ENCODE measurements around the gene EMB.
"Not testable (repeated sequence)": the region's sequence is repeated elsewhere in the genome, so short reads cannot be mapped to it uniquely, and the experiment has no call there.

The EMB gene

GRCh38 chr5:50421184-50421950 is 19.7 kb downstream of the EMB start:
- not testable (repeated sequence) for DNase-seq

GRCh38 chr5:50420343-50420935 is 20.6 kb downstream of the EMB start:
- no peak for DNase-seq

GRCh38 chr5:50419656-50420055 is 21.4 kb downstream of the EMB start:
- DNase-seq, result not testable (repeated sequence)

GRCh38 chr5:50416637-50417036 is 24.5 kb downstream of the EMB start:
- not testable (repeated sequence) for DNase-seq

- DNase-seq, result no peak
Measured at GRCh38 chr5:50415912-50416311, 25.2 kb downstream of the EMB start.

- DNase-seq, result not testable (repeated sequence)
Measured at GRCh38 chr5:50410932-50411331, 30.2 kb downstream of the EMB start.

- DNase-seq, result no peak
Measured at GRCh38 chr5:50406877-50407276, 34.2 kb downstream of the EMB start.

GRCh38 chr5:50401336-50401735 is 39.8 kb downstream of the EMB start:
- DNase-seq, result no peak

GRCh38 chr5:50393925-50394609 is 47.0 kb downstream of the EMB start:
- DNase-seq, result peak; percentile 70

GRCh38 chr5:50392289-50392688 is 48.8 kb downstream of the EMB start:
- DNase-seq, result peak; percentile 2

GRCh38 chr5:50384381-50384780 is 56.7 kb downstream of the EMB start:
- DNase-seq, result not testable (repeated sequence)

GRCh38 chr5:50376696-50377095 is 64.4 kb downstream of the EMB start:
- DNase-seq, result not testable (repeated sequence)

- not testable (repeated sequence) for DNase-seq
Measured at GRCh38 chr5:50369287-50370033, 71.6 kb downstream of the EMB start.

GRCh38 chr5:50365426-50366251 is 75.4 kb downstream of the EMB start:
- DNase-seq, result no peak

GRCh38 chr5:50364535-50365309 is 76.4 kb downstream of the EMB start:
- DNase-seq, result not testable (repeated sequence)

- no peak for DNase-seq
Measured at GRCh38 chr5:50359187-50359586, 81.9 kb downstream of the EMB start.

GRCh38 chr5:50352382-50352781 is 88.7 kb downstream of the EMB start:
- no peak for DNase-seq

All from fibroblast of skin of scalp (primary cell).